ENCODE results near the gene MPZL2. TPM values are rescaled to one million over a fixed set of nuclear protein-coding genes. Genes with fewer than 3 reads are reported as not detected.

The MPZL2 gene
- total RNA-seq, 1 experiment from 2014 or later = 1.2 TPM

- no peak for ATAC-seq
- Mint-ChIP-seq H3K4me1 (peaks cover 20% of the 10 kb centered on the region), H3K36me3 (no peaks in the 10 kb centered on the region), H3K9me3 (no peaks in the 10 kb centered on the region), H3K27ac (no peak overlapping the region), H3K4me3 (no peak overlapping the region), H3K27me3 (ENCODE audit: low read depth) (peaks cover 15% of the 10 kb centered on the region)
- TF ChIP-seq CREB1 (CRISPR knock-in tag; IDR thresholded peaks at IDR 0.05) (no peak), AFF4 (CRISPR knock-in tag; IDR thresholded peaks at IDR 0.05; ENCODE audit: borderline replicate concordance) (no peak), ZNF512 (CRISPR knock-in tag; IDR thresholded peaks at IDR 0.05; ENCODE audit: borderline replicate concordance) (no peak), SP1 (CRISPR knock-in tag; conservative IDR thresholded peaks at IDR 0.05) (no peak), GTF2I (CRISPR knock-in tag; conservative IDR thresholded peaks at IDR 0.05) (no peak), ELF4 (CRISPR knock-in tag; IDR thresholded peaks at IDR 0.05; ENCODE audit: low read depth) (no peak)
- DNase-seq (ENCODE audit: low spot score) = no peak
- ChIA-PET POLR2A (no interaction called here), CTCF (interaction anchor here (1.0 to 1.7 kb wide), 4 partner anchors 28 to 56 kb away, joined by 3 to 9 read pairs (median 4); no protein-coding TSS in a partner anchor)
Measured at GRCh38 chr11:118239509-118240205, 24.4 kb downstream of the MPZL2 start.

- H3K9me3 Mint-ChIP-seq = no peaks in the 10 kb centered on the region
- CTCF ChIA-PET = interaction anchor here (1.0 to 1.4 kb wide), 3 partner anchors 28 to 57 kb away, joined by 4 to 9 read pairs (median 5); no protein-coding TSS in a partner anchor
- DNase-seq (ENCODE audit: low spot score) (no peak), ATAC-seq (peak; percentile 78)
- POLR2A ChIA-PET = no interaction called here
- H3K36me3 Mint-ChIP-seq = no peaks in the 10 kb centered on the region
- H3K27ac Mint-ChIP-seq = no peak overlapping the region
- H3K4me1 Mint-ChIP-seq = peaks cover 18% of the 10 kb centered on the region
- H3K27me3 Mint-ChIP-seq (ENCODE audit: low read depth) = peaks cover 8% of the 10 kb centered on the region
- no peak overlapping the region for H3K4me3 Mint-ChIP-seq
- no peak for TF ChIP-seq PRDM15 (CRISPR knock-in tag; IDR thresholded peaks at IDR 0.05)
- TF ChIP-seq ZNF263 (CRISPR knock-in tag; IDR thresholded peaks at IDR 0.05; ENCODE audit: low read depth) = no peak
- TF ChIP-seq GRHL2 (CRISPR knock-in tag; IDR thresholded peaks at IDR 0.05; ENCODE audit: insufficient replicate concordance, severe bottlenecking) = no peak
- TF ChIP-seq NR1H2 (CRISPR knock-in tag; IDR thresholded peaks at IDR 0.05) = no peak
- TF ChIP-seq MLX (CRISPR knock-in tag; IDR thresholded peaks at IDR 0.05) = no peak
- no peak for TF ChIP-seq ATF2 (CRISPR knock-in tag; IDR thresholded peaks at IDR 0.05; ENCODE audit: borderline replicate concordance, low read depth)
- no peak for TF ChIP-seq NFATC4 (CRISPR knock-in tag; IDR thresholded peaks at IDR 0.05)
- no peak for TF ChIP-seq NR3C1 (CRISPR knock-in tag; conservative IDR thresholded peaks at IDR 0.05; ENCODE audit: low read depth)
- no peak for TF ChIP-seq SP1 (CRISPR knock-in tag; conservative IDR thresholded peaks at IDR 0.05)
- TF ChIP-seq SOX15 (CRISPR knock-in tag; IDR thresholded peaks at IDR 0.05) = no peak
- no peak for TF ChIP-seq SMAD3 (CRISPR knock-in tag; IDR thresholded peaks at IDR 0.05; ENCODE audit: borderline replicate concordance)
- no peak for TF ChIP-seq TCF7 (CRISPR knock-in tag; IDR thresholded peaks at IDR 0.05; ENCODE audit: low read depth)
- no peak for TF ChIP-seq ZMAT4 (CRISPR knock-in tag; IDR thresholded peaks at IDR 0.05)
- TF ChIP-seq ZNF416 (CRISPR knock-in tag; IDR thresholded peaks at IDR 0.05) = no peak
- no peak for TF ChIP-seq IRF2 (CRISPR knock-in tag; IDR thresholded peaks at IDR 0.05; ENCODE audit: borderline replicate concordance, low read depth)
- no peak for TF ChIP-seq E2F5 (CRISPR knock-in tag; IDR thresholded peaks at IDR 0.05)
Measured at GRCh38 chr11:118238929-118239328, 25.2 kb downstream of the MPZL2 start.

Data from WTC11 (cell line).